ENCODE data around the gene CFAP20DC.

DNA sequence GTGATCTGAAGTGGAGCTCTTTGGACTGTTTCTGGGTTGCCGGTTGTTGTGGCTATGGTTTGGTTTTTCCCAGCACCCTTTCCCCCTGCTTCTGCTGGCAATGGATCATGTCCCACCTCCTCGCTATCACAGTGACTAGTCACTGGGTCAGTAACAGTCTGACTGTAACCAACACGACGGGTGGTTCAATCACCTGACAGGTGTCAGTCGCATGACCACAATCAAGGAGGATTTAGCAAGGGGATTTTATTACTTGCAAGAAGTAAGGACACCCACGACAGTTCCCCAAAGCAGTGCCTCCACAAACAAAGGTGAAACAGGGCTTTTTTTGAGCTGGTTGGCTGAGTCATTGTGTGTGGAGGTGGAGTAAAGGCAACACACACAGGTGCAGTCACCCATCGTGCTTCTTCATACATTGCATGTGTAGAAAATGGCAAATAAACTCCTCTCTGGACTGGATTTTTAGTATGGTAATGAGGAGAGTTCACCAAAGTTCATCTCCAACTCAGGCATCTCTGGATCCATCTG, 324.4 kb downstream of the CFAP20DC start:
- TF ChIP-seq CTCF (IDR thresholded peaks at IDR 0.05) (no peak), MAZ (IDR thresholded peaks at IDR 0.05; ENCODE audit: borderline replicate concordance, low read depth, low read length) (no peak), POLR2AphosphoS2 (conservative IDR thresholded peaks at IDR 0.05; ENCODE audit: low read length) (no peak), ZSCAN20 (CRISPR knock-in tag; IDR thresholded peaks at IDR 0.05) (no peak), FOSL2 (IDR thresholded peaks at IDR 0.05) (no peak), FOSL2 (CRISPR knock-in tag; IDR thresholded peaks at IDR 0.05) (no peak), REST (IDR thresholded peaks at IDR 0.05) (no peak), PBX3 (IDR thresholded peaks at IDR 0.05) (no peak), RAD21 (conservative IDR thresholded peaks at IDR 0.05 in 1 of 2, IDR thresholded peaks at IDR 0.05 in 1 of 2) (no peak), MYC (IDR thresholded peaks at IDR 0.05; ENCODE audit: borderline replicate concordance, low read length) (no peak), NFE2L2 (conservative IDR thresholded peaks at IDR 0.05; ENCODE audit: low read length) (no peak), ESRRA (IDR thresholded peaks at IDR 0.05; ENCODE audit: borderline replicate concordance, low read length) (no peak), HDAC2 (IDR thresholded peaks at IDR 0.05) (no peak)
- TF ChIP-seq, protein P1, sequence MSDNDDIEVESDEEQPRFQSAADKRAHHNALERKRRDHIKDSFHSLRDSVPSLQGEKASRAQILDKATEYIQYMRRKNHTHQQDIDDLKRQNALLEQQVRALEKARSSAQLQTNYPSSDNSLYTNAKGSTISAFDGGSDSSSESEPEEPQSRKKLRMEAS (IDR thresholded peaks at IDR 0.05) = no peak

Measured in A549 (cell line).